Measurements from ENCODE around the gene EIF5AL1. TPM values are rescaled to one million over a fixed set of nuclear protein-coding genes. Genes with fewer than 3 reads are reported as not detected.

The EIF5AL1 gene
- total and polyA plus RNA-seq, 2 of the 8 experiments (the other 6 are each of a cell fraction or from before 2014, with no cell fraction given), result 1.7 to 2.2 TPM

DNA sequence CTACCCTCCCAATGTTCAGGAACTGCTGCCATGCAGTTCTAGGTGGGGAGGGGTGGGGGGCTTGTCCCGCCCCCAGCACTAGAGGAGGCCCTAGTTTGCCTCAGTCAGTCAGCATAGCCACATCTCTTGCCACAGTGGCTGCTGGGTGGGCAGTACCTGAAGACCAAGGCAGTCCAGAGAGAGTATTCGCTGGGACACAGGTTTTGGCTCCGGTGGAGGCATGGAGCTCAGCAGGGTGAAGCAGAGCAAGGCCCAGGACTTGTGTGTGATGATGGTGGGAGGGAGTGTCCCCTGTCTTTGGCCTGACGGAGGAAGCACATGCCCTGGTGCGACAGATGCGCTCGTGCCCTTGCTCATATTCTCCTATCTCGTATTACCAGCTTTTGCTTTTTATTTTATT is 42.2 kb upstream of the EIF5AL1 start (continued):
- TF ChIP-seq, protein P1, sequence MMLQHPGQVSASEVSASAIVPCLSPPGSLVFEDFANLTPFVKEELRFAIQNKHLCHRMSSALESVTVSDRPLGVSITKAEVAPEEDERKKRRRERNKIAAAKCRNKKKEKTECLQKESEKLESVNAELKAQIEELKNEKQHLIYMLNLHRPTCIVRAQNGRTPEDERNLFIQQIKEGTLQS (IDR thresholded peaks at IDR 0.05; ENCODE audit: insufficient read depth, low read depth, low read length), result no peak
- TF ChIP-seq TAF1 (IDR thresholded peaks at IDR 0.05; ENCODE audit: low read depth, low read length) (no peak), CTCF (IDR thresholded peaks at IDR 0.05; ENCODE audit: control extremely low read depth in 1 of 3, insufficient read depth in 1 of 3, low read depth in 1 of 3, low read length in 3 of 3) (no peak), CHD1 (IDR thresholded peaks at IDR 0.05; ENCODE audit: low read depth, low read length) (no peak), CBX8 (IDR thresholded peaks at IDR 0.05; ENCODE audit: borderline replicate concordance, low read depth, low read length) (no peak)
